ENCODE measurements around the gene OSBPL3.

OSBPL3 gene

DNA sequence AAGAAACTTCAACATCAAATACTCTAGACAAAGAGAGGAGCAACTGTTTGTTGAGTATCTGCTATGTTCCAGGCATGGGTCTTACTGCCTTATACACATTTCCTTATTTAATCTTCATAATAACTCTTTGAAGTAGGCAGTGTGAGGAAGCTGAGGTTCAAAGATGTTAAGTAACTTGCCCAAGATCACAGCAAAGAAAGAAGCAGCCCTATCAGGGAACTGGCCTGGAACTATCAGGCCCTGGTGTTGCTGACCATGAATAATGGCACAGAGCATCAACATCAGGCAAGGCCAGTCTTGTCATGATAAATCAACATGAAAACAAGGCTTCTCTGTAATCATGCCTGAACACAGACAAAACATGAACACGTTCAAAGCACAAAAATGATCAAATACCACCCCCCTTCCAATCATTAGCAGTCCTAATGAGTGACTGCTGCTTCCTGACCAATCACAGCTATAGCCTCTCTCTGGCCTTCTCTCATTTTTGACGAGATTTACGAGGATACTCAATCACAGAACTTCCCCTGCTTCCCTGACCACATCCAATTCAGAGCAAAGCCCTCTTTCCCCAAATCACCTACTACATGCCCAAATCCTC lies 225.0 kb downstream of the OSBPL3 start:
- DNase-seq = no peak

DNA sequence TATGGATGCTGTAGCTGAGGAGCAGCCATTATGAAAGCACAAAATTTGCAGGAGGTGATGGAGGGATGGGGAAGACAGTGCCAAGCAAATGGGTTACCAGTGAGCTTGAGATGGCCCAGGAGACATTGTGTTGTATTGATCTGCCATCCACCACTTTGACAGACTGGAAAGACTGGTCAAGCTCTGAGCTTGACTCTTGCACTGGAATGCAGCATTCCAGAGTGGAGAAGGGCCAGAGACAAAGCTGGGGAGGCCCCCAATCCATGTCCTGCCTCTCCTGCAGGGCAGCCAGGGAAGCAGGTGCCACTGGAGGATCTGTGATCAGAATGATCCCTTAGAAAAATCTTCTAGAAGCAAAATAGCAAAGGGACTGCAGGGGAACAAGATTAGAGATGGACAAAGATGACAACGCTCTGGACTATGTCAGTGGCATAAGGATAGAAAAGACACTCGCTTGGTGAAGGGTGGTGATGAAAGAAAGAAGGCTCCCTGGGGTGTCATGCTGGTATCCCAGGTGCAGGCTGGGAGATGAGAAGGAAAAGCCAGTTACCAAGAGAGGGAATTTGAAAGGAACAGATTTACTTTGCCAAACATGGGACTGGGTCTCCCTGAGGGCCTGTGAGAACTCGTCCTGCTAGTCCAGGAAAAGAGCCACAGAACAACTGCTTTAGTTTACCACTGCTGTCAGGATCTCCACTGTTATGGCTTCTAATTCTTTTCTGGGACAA lies 227.7 kb downstream of the OSBPL3 start:
- no peak for DNase-seq

DNA sequence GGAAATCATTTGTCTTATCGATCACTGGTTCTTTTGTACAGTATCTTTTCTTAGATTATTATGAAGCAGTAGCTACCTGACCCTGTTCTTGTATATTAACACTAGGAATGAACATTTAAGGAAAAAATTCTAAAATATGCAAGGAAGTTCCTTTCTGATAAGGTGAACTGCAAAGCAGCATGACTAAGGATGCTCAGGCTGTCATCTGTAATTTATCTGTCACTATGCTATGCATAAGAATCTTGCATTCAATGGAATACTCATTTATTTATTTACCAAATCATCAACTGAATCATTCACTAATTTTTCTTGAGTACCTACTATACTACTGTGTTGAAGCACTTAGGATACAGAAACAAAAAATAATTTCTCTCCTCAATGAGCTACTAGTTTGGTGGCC lies 228.5 kb downstream of the OSBPL3 start:
- DNase-seq = no peak

DNA sequence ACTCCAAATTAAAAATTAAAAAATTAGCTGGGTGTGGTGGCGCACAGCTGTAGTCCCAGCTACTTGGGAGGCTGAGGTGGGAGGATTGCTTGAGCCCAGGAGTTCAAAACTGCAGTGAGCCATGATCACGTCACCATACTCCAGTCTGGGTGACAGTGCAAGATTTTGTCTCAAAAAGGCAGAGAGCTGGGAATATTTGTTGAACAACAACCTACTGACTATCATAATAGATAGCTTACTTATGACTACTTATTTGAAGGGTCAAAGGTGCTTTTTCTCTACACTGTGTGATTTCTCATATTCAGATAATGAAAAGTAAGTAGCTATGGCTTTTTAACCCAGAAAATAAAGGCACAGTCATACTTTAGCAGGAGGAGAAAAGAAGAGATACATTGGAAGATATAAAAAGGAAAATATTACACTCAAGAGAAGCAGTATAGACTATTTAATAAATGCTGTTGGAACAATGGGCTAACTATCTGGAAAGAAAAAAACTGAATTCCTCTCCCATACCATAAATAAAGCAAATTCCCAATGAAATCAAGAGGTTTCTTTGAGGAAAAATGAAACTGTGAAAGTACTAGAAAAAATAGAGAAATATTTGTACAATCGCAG lies 229.4 kb downstream of the OSBPL3 start:
- DNase-seq = no peak

DNA sequence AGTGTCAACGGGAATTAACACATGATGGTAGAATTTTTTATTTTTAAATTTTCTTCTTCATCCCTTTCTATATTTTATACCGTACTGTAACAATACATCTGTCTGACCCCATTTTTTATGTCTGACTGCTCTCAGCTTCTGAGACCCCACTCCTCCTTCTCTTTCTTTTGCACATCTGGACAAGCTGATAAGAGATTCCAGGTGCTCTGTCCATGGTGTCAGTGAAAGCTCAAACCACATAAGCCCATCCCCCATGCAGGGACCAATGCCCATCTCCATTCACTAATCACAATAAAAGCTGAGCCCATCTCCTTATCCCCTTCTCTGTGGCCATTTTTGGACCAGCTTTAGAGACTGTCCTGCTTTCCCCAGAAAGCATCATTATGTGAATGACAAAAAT lies 231.5 kb downstream of the OSBPL3 start:
- DNase-seq = no peak

Measured in effector CD4-positive, alpha-beta T cell (primary cell).